Measurements from ENCODE around the gene ZNF662.

Gene ZNF662

GRCh38 chr3:42875325-42876151 is 30.4 kb upstream of the ZNF662 start, which contains the start of gene CYP8B1:
Gene CYP8B1, minus strand, starts transcription at chr3:42875879. Its CDS starts 63 bp downstream, at chr3:42875816.
- Histone ChIP-seq H3K36me3 (ENCODE audit: low read depth) (no peaks in the 10 kb centered on the region), H3K9me3 (ENCODE audit: severe bottlenecking) (no peaks in the 10 kb centered on the region), H3K4me3 (ENCODE audit: severe bottlenecking) (no peak within 1 kb of the TSS), H3K4me1 (ENCODE audit: insufficient read depth, poor library complexity, severe bottlenecking) (no peaks in the 10 kb centered on the region), H3K27me3 (ENCODE audit: insufficient read depth, poor library complexity, severe bottlenecking) (no peaks in the 10 kb centered on the region), H3K27ac (ENCODE audit: poor library complexity, severe bottlenecking) (no peak within 1 kb of the TSS)
- no peak for TF ChIP-seq CTCF (IDR thresholded peaks at IDR 0.05; ENCODE audit: poor library complexity, severe bottlenecking)
- ATAC-seq (ENCODE audit: low read depth): no peak
- no peak for DNase-seq (ENCODE audit: low spot score)

- H3K27ac ChIP-seq (ENCODE audit: poor library complexity, severe bottlenecking): no peak overlapping the region
- no peak overlapping the region for H3K4me3 ChIP-seq (ENCODE audit: severe bottlenecking)
- H3K9me3 ChIP-seq (ENCODE audit: severe bottlenecking): no peaks in the 10 kb centered on the region
- TF ChIP-seq CTCF (IDR thresholded peaks at IDR 0.05; ENCODE audit: poor library complexity, severe bottlenecking): no peak
- H3K4me1 ChIP-seq (ENCODE audit: insufficient read depth, poor library complexity, severe bottlenecking): no peaks in the 10 kb centered on the region
- DNase-seq (ENCODE audit: low spot score) (no peak), ATAC-seq (ENCODE audit: low read depth) (no peak)
- H3K36me3 ChIP-seq (ENCODE audit: low read depth): no peaks in the 10 kb centered on the region
- no peaks in the 10 kb centered on the region for H3K27me3 ChIP-seq (ENCODE audit: insufficient read depth, poor library complexity, severe bottlenecking)
Measured at GRCh38 chr3:42876401-42876800, 29.5 kb upstream of the ZNF662 start.

- Histone ChIP-seq H3K4me1 (ENCODE audit: insufficient read depth, poor library complexity, severe bottlenecking) (no peaks in the 10 kb centered on the region), H3K36me3 (ENCODE audit: low read depth) (no peaks in the 10 kb centered on the region), H3K9me3 (ENCODE audit: severe bottlenecking) (no peaks in the 10 kb centered on the region), H3K4me3 (ENCODE audit: severe bottlenecking) (no peak overlapping the region), H3K27ac (ENCODE audit: poor library complexity, severe bottlenecking) (no peak overlapping the region), H3K27me3 (ENCODE audit: insufficient read depth, poor library complexity, severe bottlenecking) (no peaks in the 10 kb centered on the region)
- no peak for TF ChIP-seq CTCF (IDR thresholded peaks at IDR 0.05; ENCODE audit: poor library complexity, severe bottlenecking)
- no peak for DNase-seq (ENCODE audit: low spot score)
- no peak for ATAC-seq (ENCODE audit: low read depth)
Measured at GRCh38 chr3:42876940-42877720, 28.8 kb upstream of the ZNF662 start.

GRCh38 chr3:42877881-42878280 is 28.1 kb upstream of the ZNF662 start:
- Histone ChIP-seq H3K4me1 (ENCODE audit: insufficient read depth, poor library complexity, severe bottlenecking) (no peaks in the 10 kb centered on the region), H3K36me3 (ENCODE audit: low read depth) (no peaks in the 10 kb centered on the region), H3K27ac (ENCODE audit: poor library complexity, severe bottlenecking) (no peak overlapping the region), H3K27me3 (ENCODE audit: insufficient read depth, poor library complexity, severe bottlenecking) (no peaks in the 10 kb centered on the region), H3K4me3 (ENCODE audit: severe bottlenecking) (no peak overlapping the region), H3K9me3 (ENCODE audit: severe bottlenecking) (no peaks in the 10 kb centered on the region)
- TF ChIP-seq CTCF (IDR thresholded peaks at IDR 0.05; ENCODE audit: poor library complexity, severe bottlenecking): no peak
- ATAC-seq (ENCODE audit: low read depth): no peak
- DNase-seq (ENCODE audit: low spot score): no peak
